ENCODE results near the gene KRTAP12-3.

The KRTAP12-3 gene

DNA sequence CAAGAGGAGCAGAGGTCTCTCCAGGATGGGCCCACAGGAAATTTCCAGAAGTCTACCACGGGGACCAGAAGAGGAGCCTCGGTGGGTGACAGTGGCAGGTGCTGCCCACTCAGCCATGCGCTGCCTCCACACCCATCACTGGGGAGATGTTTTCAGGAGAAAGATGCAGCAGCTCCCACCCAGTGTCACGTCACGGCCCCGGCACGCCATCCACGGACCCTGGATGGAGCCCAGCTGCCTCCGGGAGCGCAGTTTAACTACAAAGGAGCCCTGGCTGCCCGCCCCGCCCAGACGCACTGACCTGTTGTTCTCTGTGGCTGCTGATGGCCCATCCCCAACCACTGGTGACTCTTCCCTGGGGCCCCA is 46.9 kb downstream of the KRTAP12-3 start:
- no peak for DNase-seq

DNA sequence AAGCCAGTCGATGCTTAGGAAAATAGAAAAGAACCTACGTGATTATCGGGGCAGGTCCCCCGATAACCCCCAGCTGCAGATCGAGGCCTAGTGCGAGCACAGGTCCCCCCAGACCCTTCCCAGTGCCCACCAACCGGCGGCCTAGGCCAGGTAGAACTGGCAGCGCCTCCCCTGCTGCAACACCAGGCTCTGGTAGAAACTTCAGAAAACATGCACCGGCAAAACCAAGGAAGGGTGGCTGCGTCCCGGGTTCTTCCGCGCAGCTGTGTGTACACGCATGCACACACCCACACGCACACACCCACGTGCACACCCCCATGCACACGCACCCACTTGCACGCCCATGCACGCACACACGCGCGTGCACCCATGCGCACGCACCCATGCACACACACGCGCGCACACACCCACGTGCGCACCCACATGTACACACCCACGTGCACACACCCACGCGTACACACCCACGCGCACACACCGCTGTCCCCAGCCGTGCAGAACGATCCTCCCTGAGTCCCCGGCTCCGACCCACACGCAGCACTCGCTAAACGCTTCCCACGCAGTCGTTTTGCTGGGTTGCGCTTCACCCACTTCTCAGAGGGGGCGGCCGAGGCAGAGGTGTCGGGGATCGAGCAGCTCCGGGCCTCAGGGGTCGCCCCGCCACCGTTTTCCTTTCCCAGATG is 48.4 kb downstream of the KRTAP12-3 start:
- DNase-seq = no peak

DNA sequence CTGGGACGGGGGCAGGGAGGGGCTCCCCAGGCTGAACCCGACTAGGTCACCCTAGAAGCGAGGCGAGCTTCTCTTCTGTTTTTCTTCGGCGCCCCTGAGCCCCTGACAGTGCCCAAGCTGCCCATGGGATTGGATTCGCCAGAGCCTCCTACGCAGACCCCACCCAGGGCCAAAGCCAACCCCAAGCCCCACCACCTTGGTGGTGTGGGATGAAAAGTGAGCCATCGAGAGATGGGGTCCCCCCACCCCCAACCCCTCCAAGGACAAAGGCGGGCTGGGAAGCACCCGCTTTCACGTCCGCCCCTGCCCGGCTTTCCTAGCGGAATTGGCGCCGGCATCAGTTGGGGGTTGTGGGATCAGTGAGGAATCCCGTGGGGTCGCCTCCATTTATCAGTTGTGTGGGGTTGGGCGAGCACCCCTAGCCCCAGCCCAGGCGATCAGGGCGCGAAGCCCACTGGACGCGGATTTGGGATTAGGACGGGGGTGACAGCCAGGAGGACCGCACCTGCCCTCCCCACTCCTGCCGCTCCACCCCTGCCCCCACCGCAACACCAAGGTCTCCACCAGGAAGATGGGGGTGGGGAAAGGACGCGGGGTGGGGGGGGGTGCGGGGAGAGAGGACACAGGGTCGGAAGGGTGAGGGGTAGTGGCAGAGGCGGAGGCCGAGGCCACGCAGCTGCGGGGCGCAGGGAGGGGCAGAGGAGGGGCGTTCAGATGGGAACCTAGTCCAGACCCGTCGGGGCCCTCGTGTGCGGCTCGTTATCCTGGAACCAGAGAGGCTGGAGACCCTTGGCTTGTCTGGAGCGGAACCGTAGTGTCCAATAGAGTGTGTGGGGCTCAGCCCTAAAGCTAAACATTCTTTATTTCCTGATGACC is 49.2 kb downstream of the KRTAP12-3 start:
- DNase-seq = no peak

Data from activated CD4-positive, alpha-beta T cell treated with anti-CD3 and anti-CD28 coated beads, Interleukin-2, amount 50 U/mL, for 1 hour (primary cell).